ENCODE results near the gene PTPRB. TPM values are rescaled to one million over a fixed set of nuclear protein-coding genes. Genes with fewer than 3 reads are reported as not detected.

The PTPRB gene
- total RNA-seq, 1 experiment from 2014 or later: 0.17 TPM

- no peaks in the 10 kb centered on the region for H4K20me1 ChIP-seq (ENCODE audit: insufficient read depth)
- ChIA-PET POLR2A (no interaction called here), RAD21 (ENCODE audit: low non-redundant PET in 1 of 2, low total read pairs in 2 of 2, uncharacterized antibody in 2 of 2, unreplicated experiment in 2 of 2) (no interaction called here), CTCF (no interaction called here)
- no peaks in the 10 kb centered on the region for H3K27me3 ChIP-seq (ENCODE audit: insufficient read depth, low read length)
- no peak overlapping the region for H2AFZ ChIP-seq (ENCODE audit: low read depth, low read length, poor library complexity, severe bottlenecking)
- ATAC-seq (no peak), DNase-seq (ENCODE audit: low read depth, low spot score) (no peak)
- no TSS peak for BruUV-seq (replicated peaks)
- no peaks in the 10 kb centered on the region for H3K9me2 ChIP-seq (ENCODE audit: insufficient read depth)
- peaks cover 7 to 39% of the 10 kb centered on the region in 2 experiments for H3K4me1 ChIP-seq (ENCODE audit: control insufficient read depth in 1 of 2, insufficient read depth in 2 of 2, low read length in 2 of 2)
- no peak overlapping the region for H3K4me2 ChIP-seq (ENCODE audit: low read length)
- no peaks in the 10 kb centered on the region for H3K9me3 ChIP-seq (ENCODE audit: control insufficient read depth in 1 of 2, insufficient read depth in 1 of 2, low read depth in 1 of 2, low read length in 2 of 2)
- H3K4me3 ChIP-seq (replicated peaks in 1 of 2; ENCODE audit: low read depth in 1 of 2, low read length in 2 of 2): no peak overlapping the region
- no peaks in the 10 kb centered on the region for H3K36me3 ChIP-seq (ENCODE audit: control insufficient read depth in 1 of 2, insufficient read depth in 2 of 2, low read length in 2 of 2)
- no peaks in the 10 kb centered on the region for H3K79me2 ChIP-seq (ENCODE audit: insufficient read depth, low read length)
- H3K27ac ChIP-seq (ENCODE audit: low read depth, low read length): no peak overlapping the region
- no peak overlapping the region for H3K9ac ChIP-seq (ENCODE audit: low read length)
- TF ChIP-seq EZH2phosphoT487 (IDR thresholded peaks at IDR 0.05; ENCODE audit: borderline replicate concordance) (no peak), CBX3 (IDR thresholded peaks at IDR 0.05; ENCODE audit: low read depth) (no peak), ZNF274 (IDR thresholded peaks at IDR 0.05; ENCODE audit: low read depth, low read length) (no peak), POLR2A (IDR thresholded peaks at IDR 0.05; ENCODE audit: borderline replicate concordance, extremely low read depth, insufficient read depth, insufficient read length) (no peak), REST (IDR thresholded peaks at IDR 0.05; ENCODE audit: low read depth) (no peak), CEBPB (IDR thresholded peaks at IDR 0.05; ENCODE audit: low read depth) (no peak), SRF (IDR thresholded peaks at IDR 0.05; ENCODE audit: low read depth) (no peak)
- intact Hi-C loops (cut with micrococcal nuclease): no loop called here
These were observed 79.5 kb downstream of the PTPRB start for GRCh38 chr12:70557583-70558191.
